Gastroesophageal sphincter (tissue), 4 donors: ENCODE results near the gene BDH1. TPM values are rescaled to one million over a fixed set of nuclear protein-coding genes. Genes with fewer than 3 reads are reported as not detected.
"Not testable (repeated sequence)": the region's sequence is repeated elsewhere in the genome, so short reads cannot be mapped to it uniquely, and the experiment has no call there.

ENCODE experiments used
- ATAC-seq: fragments of 150-250 bp; one replicate; pipeline ENCODE4 v1.9.1; 2016; ENCODE audit warnings: mild to moderate bottlenecking, moderate library complexity
- H3K27ac ChIP-seq, 4 donors: fragments of 200-600 bp; sonication (generic) in 3 of 4; 1 replicate in 3 of 4; 2 replicates in 1 of 4; pipeline ENCODE4 v1.5.1; 2016 to 2019
- H3K27me3 ChIP-seq: fragments of 200-600 bp; sonication (generic); one replicate; pipeline ENCODE4 v1.5.1; 2019
- H3K36me3 ChIP-seq, 2 donors: fragments of 200-600 bp; sonication (generic); one replicate each; pipeline ENCODE4 v1.5.1; 2019; ENCODE audit warnings: control low read depth in 1 of 2
- H3K4me1 ChIP-seq, 3 donors: fragments of 200-600 bp; sonication (generic); 1 replicate in 2 of 3; 2 replicates in 1 of 3; pipeline ENCODE4 v1.5.1; 2016 to 2019; ENCODE audit warnings: control low read depth in 2 of 3
- H3K4me3 ChIP-seq, 2 donors: fragments of 200-600 bp; sonication (generic); one replicate each; pipeline ENCODE4 v1.5.1; 2019; ENCODE audit warnings: mild to moderate bottlenecking in 1 of 2, moderate library complexity in 1 of 2
- H3K9me3 ChIP-seq, 3 donors: fragments of 200-600 bp; sonication (generic); one replicate each; pipeline ENCODE4 v1.5.1; 2017 to 2019; ENCODE audit warnings: control low read depth in 2 of 3
- EP300 ChIP-seq: sonication (generic); formaldehyde crosslinking; IDR thresholded peaks from one replicate; pipeline ENCODE4 v1.6.1; 2017; ENCODE audit warnings: antibody characterized with exemption, mild to moderate bottlenecking
- POLR2A ChIP-seq, 2 donors: fragments of 450-650 bp; IDR thresholded peaks; one replicate each; pipeline ENCODE4 v1.6.1; 2017; ENCODE audit warnings: antibody characterized with exemption in 2 of 2, mild to moderate bottlenecking in 2 of 2, moderate library complexity in 1 of 2
- POLR2AphosphoS5 ChIP-seq: sonication (generic); formaldehyde crosslinking; IDR thresholded peaks from one replicate; pipeline ENCODE4 v1.6.1; 2017; ENCODE audit warnings: antibody characterized with exemption
- WGBS, 2 donors: methylation state at CpG; one replicate each; pipeline ENCODE4 v1.1.5; 2018; ENCODE audit warnings: low coverage in 1 of 2; 5-methylcytosine and 5-hydroxymethylcytosine counted together
- total RNA-seq, 4 donors: library from RNA; depleted of rRNA; stranded (reverse); fragments of >200 nt; gene quantifications; one replicate each; pipeline ENCODE4 v1.1.0, GENCODE V29; 2016
- TF ChIP-seq, protein P1 (sequence below), 4 experiments: fragments of 200-600 bp in 2 of 4; fragments of 450-650 bp in 2 of 4; sonication (generic) in 1 of 4; IDR thresholded peaks; one replicate each; pipeline ENCODE4 v1.5.1; 2017 to 2019; ENCODE audit warnings: antibody characterized with exemption in 4 of 4, mild to moderate bottlenecking in 2 of 4, moderate library complexity in 2 of 4

BDH1 gene
- total RNA-seq, 4 donors from 2014 or later: 8.6 to 16.2 (median 12.3) TPM

DNA sequence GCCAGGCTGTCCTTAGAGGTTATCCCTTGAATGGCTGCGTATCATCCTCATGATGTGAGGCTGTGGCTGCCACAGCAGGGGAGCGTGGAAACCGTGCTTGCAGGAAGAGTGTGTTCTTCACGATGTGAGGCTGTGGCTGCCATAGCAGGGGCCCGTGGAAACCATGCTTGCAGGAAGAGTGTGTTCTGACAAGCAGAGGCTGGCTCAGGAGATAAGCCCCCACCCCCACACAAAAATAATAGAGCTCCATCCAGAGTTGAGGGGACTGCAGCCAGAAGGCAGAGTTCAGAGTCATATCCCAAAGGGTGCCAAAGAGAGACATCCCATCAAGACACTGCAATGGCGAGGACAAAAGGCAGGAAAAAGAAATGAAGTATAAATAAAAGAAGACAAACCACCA, 22.6 kb upstream of the BDH1 start:
- Histone ChIP-seq H3K36me3 (peaks cover 0 to 21% of the 10 kb centered on the region in 2 donors), H3K27me3 (no peaks in the 10 kb centered on the region), H3K27ac (no peak overlapping the region), H3K4me1 (no peaks in the 10 kb centered on the region), H3K4me3 (no peak overlapping the region), H3K9me3 (no peaks in the 10 kb centered on the region)
- ATAC-seq: no peak
- TF ChIP-seq EP300: no peak
- 80 to 100% methylated on average over 1 to 2 of the region's 6 CpGs for WGBS, 2 donors

DNA sequence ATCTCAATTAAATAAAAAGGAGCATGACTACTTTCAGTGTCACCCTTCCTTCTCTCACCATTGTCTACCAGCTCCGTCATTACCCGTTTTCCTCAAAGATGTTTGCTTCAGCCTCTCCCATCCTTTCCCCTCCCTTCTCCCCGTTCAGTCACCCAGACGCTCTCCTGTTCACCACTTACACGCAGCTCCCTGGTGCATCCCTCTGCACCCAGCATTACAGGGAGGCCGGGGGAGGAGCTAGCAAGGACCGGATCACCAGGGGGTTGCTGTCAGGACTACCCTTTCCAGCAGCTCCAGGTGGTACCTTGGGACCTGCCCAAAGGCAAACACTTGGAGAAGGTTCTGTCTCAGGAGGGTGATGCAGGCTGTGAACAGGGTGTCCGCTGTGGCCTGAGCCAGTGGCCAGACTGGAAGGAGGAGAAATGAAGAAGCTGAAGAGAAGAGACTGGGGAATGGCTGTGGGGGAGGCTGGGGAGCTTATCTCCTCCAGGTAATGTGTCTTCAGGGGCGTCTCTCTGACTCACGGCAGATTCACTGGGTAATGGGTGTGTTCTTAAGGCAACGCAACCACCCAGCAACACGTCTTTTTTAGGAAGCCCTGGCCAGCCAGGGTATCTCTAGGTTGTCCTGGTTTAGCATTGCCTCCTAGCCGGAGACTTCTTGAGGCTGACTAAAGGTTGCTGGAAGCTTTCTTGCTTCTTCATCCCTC, 21.8 kb upstream of the BDH1 start:
- Histone ChIP-seq H3K36me3 (peaks cover 0 to 21% of the 10 kb centered on the region in 2 donors), H3K4me3 (no peak overlapping the region), H3K4me1 (no peaks in the 10 kb centered on the region), H3K27me3 (peaks cover 6% of the 10 kb centered on the region), H3K9me3 (no peaks in the 10 kb centered on the region), H3K27ac (no peak overlapping the region)
- TF ChIP-seq POLR2A (IDR thresholded peaks at IDR 0.05): no peak
- no peak for ATAC-seq
- WGBS, 2 donors: 90% methylated on average over 2 to 8 of the region's 13 CpGs

DNA sequence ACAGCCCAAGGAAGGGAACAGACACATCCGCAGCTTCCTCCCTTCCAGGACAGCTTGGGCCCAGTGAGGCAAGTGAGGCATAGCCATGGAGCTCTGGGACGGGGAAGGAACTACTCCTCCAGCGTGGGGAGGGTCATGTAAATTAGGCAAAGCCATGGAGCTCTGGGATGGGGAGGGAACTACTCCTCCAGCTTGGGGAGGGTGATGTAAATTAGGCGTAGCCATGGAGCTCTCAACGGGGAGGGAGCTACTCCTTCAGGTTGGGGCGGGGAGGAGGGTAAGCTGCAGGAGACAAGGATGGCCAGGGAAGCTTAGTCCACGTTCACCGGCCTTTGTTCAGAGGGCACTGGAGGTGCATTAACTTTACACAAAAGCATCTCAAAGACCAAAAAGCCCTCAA, 21.1 kb upstream of the BDH1 start:
- H3K27me3 ChIP-seq: peaks cover 6% of the 10 kb centered on the region
- H3K4me3 ChIP-seq: no peak overlapping the region
- H3K9me3 ChIP-seq: no peaks in the 10 kb centered on the region
- no peaks in the 10 kb centered on the region for H3K4me1 ChIP-seq
- TF ChIP-seq POLR2AphosphoS5: no peak
- TF ChIP-seq POLR2A (IDR thresholded peaks at IDR 0.05): no peak
- TF ChIP-seq, protein P1, sequence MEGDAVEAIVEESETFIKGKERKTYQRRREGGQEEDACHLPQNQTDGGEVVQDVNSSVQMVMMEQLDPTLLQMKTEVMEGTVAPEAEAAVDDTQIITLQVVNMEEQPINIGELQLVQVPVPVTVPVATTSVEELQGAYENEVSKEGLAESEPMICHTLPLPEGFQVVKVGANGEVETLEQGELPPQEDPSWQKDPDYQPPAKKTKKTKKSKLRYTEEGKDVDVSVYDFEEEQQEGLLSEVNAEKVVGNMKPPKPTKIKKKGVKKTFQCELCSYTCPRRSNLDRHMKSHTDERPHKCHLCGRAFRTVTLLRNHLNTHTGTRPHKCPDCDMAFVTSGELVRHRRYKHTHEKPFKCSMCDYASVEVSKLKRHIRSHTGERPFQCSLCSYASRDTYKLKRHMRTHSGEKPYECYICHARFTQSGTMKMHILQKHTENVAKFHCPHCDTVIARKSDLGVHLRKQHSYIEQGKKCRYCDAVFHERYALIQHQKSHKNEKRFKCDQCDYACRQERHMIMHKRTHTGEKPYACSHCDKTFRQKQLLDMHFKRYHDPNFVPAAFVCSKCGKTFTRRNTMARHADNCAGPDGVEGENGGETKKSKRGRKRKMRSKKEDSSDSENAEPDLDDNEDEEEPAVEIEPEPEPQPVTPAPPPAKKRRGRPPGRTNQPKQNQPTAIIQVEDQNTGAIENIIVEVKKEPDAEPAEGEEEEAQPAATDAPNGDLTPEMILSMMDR (IDR thresholded peaks at IDR 0.05): no peak
- no peak for TF ChIP-seq EP300
- ATAC-seq: no peak
- WGBS, 2 donors: 75 to 76% methylated on average over 4 to 6 of the region's 8 CpGs
- peaks cover 0 to 21% of the 10 kb centered on the region in 2 donors for H3K36me3 ChIP-seq
- no peak overlapping the region for H3K27ac ChIP-seq

DNA sequence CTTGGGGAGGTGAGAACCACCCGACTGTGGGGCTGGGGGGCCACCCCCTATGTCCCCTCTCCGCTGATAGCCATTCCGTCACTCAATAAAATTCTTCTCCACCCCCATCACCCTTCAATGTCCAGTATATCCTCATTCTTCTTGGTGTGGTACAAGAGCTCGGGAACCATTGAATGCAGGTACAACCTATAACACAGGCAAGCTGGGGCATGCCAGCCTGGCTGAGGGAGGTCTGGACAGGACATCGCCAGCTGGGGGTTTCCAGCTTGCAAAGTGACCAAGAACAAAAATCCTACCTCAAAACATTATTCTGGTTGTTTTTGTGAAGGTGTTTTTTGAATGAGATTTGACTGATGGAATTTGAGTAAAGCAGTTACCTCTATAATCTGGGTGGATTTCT, 19.6 kb upstream of the BDH1 start:
- no peak for ATAC-seq
- peaks cover 0 to 21% of the 10 kb centered on the region in 2 donors for H3K36me3 ChIP-seq
- H3K27me3 ChIP-seq: peaks cover 7% of the 10 kb centered on the region
- H3K27ac ChIP-seq: no peak overlapping the region
- WGBS, 2 donors: 60 to 100% methylated on average over 1 to 4 of the region's 5 CpGs
- TF ChIP-seq, protein P1 (IDR thresholded peaks at IDR 0.05): no peak
- no peak overlapping the region for H3K4me3 ChIP-seq
- H3K4me1 ChIP-seq: no peaks in the 10 kb centered on the region
- no peaks in the 10 kb centered on the region for H3K9me3 ChIP-seq

DNA sequence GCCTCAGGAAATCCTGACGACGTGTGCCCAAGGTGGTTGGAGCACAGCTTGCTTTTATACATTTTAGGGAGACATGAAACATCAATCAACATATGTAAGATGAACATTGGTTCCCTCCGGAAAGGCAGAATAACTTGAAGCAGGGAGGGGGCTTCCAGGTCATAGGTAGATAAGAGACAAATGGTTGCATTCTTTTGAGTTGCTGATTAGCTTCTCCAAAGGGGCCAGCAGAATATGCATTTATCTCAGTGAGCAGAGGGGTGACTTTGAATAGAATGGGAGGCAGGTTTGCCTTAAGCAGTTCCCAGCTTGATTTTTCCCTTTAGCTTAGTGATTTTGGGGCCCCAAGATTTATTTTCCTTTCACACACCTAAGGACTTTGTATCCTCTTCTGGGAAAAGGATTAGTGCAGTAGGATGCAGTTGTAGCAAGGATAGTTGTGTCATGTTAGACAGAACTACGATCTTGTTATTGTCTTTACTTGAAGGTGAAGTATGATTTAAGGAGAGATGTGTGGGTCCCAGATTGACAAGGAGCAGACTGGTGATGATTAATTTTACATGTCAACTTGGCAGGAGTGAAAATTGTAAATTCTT, 18.7 kb upstream of the BDH1 start:
- Histone ChIP-seq H3K36me3 (peaks cover 0 to 21% of the 10 kb centered on the region in 2 donors), H3K27me3 (peaks cover 11% of the 10 kb centered on the region)
- WGBS, 2 donors: 30 to 31% methylated on average over 4 of the region's 4 CpGs
- H3K9me3 ChIP-seq, H3K4me1 ChIP-seq, ATAC-seq, H3K27ac ChIP-seq, H3K4me3 ChIP-seq: not testable (repeated sequence)

DNA sequence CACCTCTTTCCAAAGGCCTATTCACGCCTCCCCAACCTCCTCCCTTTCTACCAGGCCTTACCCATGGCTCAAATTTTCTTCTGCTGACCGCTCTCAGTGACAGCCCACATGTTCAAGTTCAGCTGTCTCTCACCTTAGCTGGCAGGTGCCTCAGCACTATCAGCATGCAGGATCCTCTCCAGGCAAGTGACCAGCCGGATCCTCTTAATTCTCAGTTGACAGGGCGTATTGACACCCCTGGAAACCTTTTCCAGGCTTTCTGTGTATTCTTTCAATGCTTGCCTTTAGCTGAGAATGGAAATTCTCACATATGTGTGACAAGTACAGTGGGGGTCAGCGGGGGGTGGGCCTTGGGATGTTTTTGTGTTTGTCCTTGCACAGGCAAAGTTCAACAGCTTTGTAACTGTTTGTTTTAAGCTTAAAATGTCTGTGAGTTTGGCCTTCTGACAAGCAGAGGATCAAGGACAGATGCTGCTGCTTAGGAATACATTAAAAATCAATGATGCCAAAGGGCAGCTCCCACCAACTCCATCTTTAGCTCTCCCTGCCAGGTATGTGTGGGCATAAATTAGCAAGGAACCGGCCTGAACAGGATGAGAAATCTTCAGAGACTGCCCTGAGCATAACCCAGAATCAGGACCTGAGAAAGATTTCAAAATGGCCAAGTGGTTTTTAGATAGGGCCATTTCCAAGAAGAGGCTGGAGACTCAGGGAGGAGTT, 17.4 kb upstream of the BDH1 start:
- Histone ChIP-seq H3K27me3 (peaks cover 21% of the 10 kb centered on the region), H3K9me3 (no peaks in the 10 kb centered on the region), H3K4me3 (no peak overlapping the region), H3K4me1 (no peaks in the 10 kb centered on the region), H3K36me3 (peaks cover 0 to 12% of the 10 kb centered on the region in 2 donors), H3K27ac (no peak overlapping the region)
- 70% methylated on average over 2 to 6 of the region's 6 CpGs for WGBS, 2 donors
- ATAC-seq: no peak
- TF ChIP-seq POLR2AphosphoS5 (no peak), POLR2A (IDR thresholded peaks at IDR 0.05) (no peak), EP300 (no peak)
- TF ChIP-seq, protein P1 (IDR thresholded peaks at IDR 0.05): no peak

DNA sequence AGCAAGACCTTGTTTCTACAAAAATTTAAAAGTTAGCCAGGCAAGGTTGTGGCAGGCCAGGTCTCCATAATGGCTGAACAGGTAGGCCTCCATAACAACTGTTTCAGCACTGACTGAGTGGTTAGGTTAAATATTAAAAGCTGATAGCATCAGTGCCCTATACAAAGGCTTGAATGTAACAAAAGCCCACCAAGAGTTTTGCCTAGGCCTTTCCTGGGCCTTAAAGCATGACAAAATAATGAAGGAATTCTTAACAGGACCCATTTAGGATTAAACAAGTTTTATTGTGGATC, 16.1 kb upstream of the BDH1 start:
- not testable (repeated sequence) for H3K9me3 ChIP-seq, H3K4me3 ChIP-seq, H3K36me3 ChIP-seq, H3K27ac ChIP-seq, H3K4me1 ChIP-seq, ATAC-seq
- H3K27me3 ChIP-seq: peaks cover 35% of the 10 kb centered on the region

DNA sequence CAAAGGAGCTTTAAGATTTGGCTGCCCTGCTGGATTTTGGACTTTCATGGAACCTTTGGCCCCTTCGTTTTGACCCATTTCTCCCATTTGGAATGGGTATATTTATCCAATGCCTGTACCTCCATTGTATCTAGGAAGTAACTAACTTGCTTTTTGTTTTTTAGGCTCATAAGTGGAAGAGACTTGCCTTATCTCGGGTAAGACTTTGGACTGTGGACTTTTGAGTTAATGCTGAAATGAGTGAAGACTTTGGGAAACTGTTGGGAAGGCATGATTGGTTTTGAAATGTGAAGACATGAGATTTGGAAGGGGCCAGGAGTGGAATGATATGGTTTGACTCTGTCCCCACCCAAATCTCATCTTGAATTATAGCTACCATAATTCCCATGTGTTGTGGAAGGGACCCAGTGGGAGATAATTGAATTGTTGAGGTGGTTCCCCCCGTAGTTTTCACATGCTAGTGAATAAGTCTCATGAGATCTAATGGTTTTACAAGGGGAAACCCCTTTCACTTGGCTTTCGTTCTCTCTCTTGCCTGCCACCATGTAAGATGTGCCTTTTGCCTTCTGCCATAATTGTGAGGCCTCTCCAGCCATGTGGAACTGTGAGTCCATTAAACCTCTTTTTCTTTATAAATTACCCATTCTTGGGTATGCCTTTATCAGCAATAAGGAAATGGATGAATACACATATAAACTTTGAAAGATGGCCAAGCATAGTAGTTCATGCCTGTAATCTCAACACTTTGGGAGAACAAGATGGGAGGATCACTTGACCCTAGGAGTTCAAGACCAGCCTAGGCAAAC, 15.5 kb upstream of the BDH1 start:
- ATAC-seq, H3K27ac ChIP-seq, H3K9me3 ChIP-seq, H3K36me3 ChIP-seq, H3K4me1 ChIP-seq, H3K4me3 ChIP-seq: not testable (repeated sequence)
- WGBS, 2 donors: 83% methylated on average over 1 to 4 of the region's 4 CpGs
- H3K27me3 ChIP-seq: peaks cover 40% of the 10 kb centered on the region

DNA sequence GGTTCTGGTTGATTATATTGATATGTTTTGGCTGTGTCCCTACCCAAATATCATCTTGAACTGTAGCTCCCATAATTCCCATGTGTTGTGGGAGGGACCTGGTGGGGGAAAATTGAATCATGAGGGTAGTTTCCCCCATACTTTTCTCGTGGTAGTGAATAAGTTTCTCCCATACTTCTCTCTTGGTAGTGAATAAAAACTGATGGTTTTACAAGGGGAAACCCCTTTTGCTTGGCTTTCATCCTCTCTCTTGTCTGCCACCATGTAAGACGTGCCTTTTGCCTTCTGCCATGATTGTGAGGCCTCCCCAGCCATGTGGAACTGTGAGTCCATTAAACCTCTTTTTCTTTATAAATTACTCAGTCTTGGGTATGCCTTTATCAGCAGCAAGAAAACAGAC, 13.7 kb upstream of the BDH1 start:
- WGBS, 2 donors: 79 to 80% methylated on average over 1 to 2 of the region's 2 CpGs
- not testable (repeated sequence) for H3K9me3 ChIP-seq, H3K4me1 ChIP-seq, H3K27ac ChIP-seq, ATAC-seq, H3K36me3 ChIP-seq, H3K4me3 ChIP-seq
- H3K27me3 ChIP-seq: peaks cover 47% of the 10 kb centered on the region
